Mucosa of descending colon (tissue), 3 donors: Measurements from ENCODE around the gene CARD14. TPM values are rescaled to one million over a fixed set of nuclear protein-coding genes. Genes with fewer than 3 reads are reported as not detected.

Experiments
- total RNA-seq, 3 donors: library from RNA; stranded (reverse); fragmentation: NEBNext Ultra II Directional in 2 of 3; extraction: Animal tissue kit (Norgen Biotek cat#: 25700) in 2 of 3; gene quantifications; one replicate each; pipeline versions ENCODE4 v1.2.1 to v1.2.4, GENCODE V29; 2021 to 2023
- donor health status: DM: no; HTN: no; CAD: no; lungs with moderate emphysema.
- donor health status: DM: no; HTN: no; CAD: no.
- donor health status: DM: no; HTN: yes; CAD: no.

The CARD14 gene
- total RNA-seq, 3 donors from 2014 or later = 0.38 to 2.4 (median 1.4) TPM

Other genes with a start within 250 kb of the CARD14 start
- 10 to 100 TPM; 10.9 to 23.4 (median 22.1) TPM for gene TBC1D16, start 134.2 kb upstream of the CARD14 start, total RNA-seq
- 1 to 10 TPM; 2.1 to 5.9 (median 2.7) TPM for gene CCDC40, start 133.4 kb upstream of the CARD14 start, total RNA-seq
- gene GAA, start 68.4 kb upstream of the CARD14 start, total RNA-seq = 10 to 100 TPM; 23.4 to 50.0 (median 49.3) TPM
- 10 to 100 TPM; 59.2 to 80.2 (median 61.8) TPM for gene EIF4A3, start 22.9 kb upstream of the CARD14 start, total RNA-seq
- gene SGSH, start 50.3 kb downstream of the CARD14 start, total RNA-seq = 10 to 100 TPM; 39.7 to 44.8 (median 42.5) TPM
- 10 to 100 TPM; 13.8 to 18.1 (median 14.0) TPM for gene SLC26A11, start 50.4 kb downstream of the CARD14 start, total RNA-seq
- gene RNF213, start 90.8 kb downstream of the CARD14 start, total RNA-seq = 100 to 1,000 TPM; 135 to 143 (median 136) TPM
- 10 to 100 TPM; 24.1 to 29.7 (median 24.9) TPM for gene ENDOV, start 245.1 kb downstream of the CARD14 start, total RNA-seq